NCI-H187 (cell line): ENCODE data around the gene ERMARD.

ENCODE experiments used
- DNase-seq, 2 experiments: peaks; one replicate each; lab custom pipeline; 2025; lab: John Stamatoyannopoulos, UW

The ERMARD gene

GRCh38 chr6:169802790-169803189 is 51.4 kb downstream of the ERMARD start:
- no peak for DNase-seq

DNA sequence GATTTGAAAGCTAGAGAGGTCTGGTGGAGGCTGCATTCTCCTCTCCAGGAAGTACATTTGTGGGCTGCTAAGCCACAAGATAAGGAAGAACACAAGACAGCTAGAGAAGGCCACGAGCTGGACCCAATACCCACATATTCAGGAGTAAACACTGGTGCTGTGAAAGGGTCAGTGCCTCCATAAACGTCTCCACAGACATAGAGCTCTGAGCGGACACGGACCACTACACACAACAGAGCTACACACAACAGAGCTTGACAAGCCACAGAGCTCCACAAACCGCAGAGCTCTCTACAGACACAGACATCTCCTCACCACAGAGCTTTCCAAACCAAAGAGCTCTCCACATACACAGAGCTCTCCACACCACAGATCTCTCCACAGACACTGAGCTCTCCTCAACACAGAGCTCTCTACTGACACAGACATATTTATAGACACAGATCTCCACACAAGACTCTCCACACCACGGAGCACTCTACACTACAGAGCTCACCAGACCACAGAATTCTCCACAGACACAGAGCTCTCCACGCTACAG is 51.9 kb downstream of the ERMARD start:
- DNase-seq = no peak

DNA sequence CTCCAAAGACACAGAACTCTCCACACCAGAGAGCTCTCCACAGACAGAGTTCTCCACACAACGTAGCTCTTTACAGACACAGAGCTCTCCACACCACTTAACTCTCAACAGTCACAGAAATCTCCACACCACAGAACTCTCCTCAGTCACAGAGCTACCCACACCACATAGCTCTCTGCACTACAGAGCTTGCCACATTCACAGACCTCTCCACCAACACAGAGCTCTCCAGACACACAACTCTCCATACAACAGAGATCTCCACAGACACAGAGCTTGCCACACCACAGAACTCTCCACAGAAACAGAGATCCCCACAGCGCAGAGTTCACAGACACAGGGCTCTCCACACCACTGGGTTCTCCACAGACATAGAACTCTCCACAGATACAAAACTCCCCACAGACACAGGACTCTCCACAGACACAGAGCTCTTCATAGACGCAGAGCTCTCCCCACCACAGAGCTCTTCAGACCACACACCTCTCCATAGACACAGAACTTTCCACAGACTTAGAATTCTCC is 52.5 kb downstream of the ERMARD start:
- no peak for DNase-seq

DNA sequence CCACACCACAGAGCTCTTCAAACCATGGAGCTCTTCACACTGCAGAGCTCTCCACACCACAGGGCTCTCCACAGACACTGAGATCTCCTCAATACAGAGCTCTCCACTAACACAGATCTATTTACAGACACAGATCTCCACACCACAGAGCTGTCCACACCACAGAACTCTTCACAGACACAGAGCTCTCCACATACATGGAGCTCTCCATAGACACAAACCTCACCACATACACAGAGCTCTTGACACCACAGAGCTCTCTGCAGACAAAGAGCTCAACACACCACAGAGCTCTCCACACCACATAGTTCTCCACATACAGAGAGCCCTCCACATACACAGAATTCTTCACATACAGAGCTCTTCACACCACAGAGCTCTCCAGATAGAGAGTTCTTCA is 53.0 kb downstream of the ERMARD start:
- DNase-seq = no peak

GRCh38 chr6:169805242-169805838 is 53.9 kb downstream of the ERMARD start:
- DNase-seq = no peak

GRCh38 chr6:169806701-169807100 is 55.3 kb downstream of the ERMARD start:
- DNase-seq = no peak

GRCh38 chr6:169807229-169807628 is 55.8 kb downstream of the ERMARD start:
- no peak for DNase-seq

DNA sequence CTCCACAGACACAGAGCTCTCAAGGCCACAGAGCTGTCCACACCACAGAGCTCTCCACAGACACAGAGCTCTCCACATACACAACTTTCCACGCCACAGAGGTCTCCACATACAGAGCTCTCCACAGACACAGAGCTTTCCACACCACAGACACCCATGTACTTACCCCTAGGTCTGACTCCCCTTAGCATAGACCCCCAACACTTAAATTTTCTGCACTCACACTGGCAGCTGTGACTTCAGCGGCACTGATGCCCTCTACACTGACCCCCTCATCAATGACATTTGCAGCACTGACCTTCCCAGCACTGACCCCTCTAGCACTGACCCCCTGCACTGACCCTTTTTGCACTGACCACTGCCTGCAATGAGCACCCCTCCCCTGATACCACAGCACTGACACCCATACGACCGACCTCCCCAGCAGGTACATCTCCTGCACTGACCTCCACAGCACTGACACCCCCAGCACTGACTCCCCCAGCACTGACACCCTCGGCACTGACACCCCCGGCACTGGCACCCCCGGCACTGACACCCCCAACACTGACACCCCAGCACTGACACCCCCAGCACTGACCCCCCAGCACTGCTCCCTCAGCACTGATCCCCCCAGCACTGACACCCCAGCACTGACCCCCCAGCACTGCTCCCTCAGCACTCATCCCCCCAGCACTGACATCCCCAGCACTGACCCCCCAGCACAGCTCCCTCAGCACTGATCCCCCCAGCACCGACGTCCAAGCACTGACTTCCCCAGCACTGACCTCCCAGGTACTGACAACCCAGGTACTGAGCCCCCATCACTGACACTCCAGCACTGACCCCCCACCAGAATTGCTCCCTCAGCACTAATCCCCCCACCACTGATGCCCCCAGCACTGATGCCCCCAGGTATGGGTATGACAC is 56.5 kb downstream of the ERMARD start:
- DNase-seq = no peak

DNA sequence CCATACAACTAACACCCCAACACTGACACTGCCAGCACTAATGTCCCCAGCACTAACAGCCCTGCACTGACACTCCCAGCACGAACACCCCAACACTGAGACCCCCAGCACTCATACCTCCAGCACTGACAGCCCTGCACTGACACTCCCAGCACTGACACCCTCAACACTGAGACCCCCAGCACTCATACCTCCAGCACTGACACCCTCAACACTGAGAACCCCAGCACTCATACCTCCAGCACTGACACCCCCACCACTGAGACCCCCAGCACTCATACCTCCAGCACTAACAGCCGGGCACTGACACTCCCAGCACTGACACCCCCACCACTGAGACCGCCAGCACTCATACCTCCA is 57.2 kb downstream of the ERMARD start:
- DNase-seq = no peak

DNA sequence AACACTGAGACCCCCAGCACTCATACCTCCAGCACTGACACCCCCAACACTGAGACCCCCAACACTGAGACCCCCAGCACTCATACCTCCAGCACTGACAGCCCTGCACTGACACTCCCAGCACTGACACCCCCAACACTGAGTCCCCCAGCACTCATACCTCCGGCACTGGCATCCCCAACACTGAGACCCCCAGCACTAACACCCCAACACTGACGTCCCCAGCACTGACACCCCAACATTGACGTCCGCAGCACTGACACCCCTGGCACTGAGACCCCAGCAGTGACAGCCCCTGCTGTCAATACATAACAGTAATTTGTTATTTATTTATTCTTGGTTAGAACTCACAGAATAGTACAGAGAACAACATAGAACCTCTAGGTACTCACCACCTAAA is 58.0 kb downstream of the ERMARD start:
- no peak for DNase-seq

DNA sequence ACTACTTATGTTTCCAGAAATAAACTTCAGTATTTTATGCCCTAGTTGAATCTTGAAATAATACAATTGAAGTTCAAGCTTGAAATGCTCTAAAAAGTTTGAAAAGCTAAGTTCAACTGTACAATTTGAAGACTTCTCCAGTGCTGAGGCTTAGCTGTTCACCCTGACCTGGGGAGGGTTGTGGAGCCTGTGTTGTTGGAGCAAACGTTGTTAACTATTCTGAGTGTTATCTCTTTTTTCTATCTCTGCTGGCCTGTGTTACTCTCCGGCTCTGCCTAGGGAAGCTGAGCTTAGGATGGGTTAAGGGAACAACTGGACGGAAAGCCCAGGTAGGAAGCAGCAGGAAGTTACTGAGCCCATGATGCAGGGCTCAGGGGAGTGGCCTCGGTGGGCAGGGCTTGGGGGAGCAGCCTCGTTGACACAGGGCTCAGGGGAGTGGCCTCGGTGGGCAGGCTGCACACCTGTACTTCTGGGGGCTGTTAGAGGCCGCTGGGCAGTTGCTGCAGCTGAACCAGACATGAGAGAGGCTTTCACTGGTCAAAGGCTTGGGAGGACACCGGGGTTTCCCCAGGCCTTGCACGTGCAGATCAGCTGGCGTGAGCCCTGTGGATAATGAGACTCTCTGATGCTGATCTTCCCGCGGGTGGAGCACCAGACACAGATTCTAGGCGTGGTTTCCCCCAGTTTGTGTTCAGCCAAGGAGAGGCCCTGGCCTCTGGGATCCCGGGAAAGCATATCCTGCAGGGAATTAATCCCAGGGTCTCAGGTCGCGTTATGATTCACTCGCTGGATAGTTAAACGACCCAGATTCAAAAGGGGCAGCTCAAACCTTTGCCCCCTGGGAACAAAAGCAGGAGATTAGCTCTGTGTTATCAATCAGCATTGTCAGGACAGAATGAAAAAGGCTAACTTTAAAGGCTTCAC is 58.9 kb downstream of the ERMARD start:
- no peak for DNase-seq

DNA sequence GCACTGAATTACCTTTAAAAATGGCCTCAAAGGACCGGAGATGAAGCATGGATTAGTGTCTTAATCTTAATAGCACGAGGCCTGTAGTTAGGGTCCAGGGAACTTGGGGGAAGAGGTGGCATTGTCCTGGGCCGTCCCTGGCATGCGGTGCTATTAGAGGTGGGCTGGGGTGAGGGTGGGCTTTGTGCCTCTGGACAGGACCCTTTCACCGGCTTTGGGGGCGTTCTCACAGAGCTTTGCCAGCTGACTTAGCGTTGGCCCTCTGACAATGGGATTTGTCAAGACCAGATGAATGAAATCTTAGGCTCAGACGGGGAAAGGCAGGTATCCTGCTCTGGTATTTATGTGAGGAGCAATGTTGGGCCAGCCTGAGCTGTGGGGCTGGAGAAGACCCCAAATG is 59.6 kb downstream of the ERMARD start:
- no peak for DNase-seq

DNA sequence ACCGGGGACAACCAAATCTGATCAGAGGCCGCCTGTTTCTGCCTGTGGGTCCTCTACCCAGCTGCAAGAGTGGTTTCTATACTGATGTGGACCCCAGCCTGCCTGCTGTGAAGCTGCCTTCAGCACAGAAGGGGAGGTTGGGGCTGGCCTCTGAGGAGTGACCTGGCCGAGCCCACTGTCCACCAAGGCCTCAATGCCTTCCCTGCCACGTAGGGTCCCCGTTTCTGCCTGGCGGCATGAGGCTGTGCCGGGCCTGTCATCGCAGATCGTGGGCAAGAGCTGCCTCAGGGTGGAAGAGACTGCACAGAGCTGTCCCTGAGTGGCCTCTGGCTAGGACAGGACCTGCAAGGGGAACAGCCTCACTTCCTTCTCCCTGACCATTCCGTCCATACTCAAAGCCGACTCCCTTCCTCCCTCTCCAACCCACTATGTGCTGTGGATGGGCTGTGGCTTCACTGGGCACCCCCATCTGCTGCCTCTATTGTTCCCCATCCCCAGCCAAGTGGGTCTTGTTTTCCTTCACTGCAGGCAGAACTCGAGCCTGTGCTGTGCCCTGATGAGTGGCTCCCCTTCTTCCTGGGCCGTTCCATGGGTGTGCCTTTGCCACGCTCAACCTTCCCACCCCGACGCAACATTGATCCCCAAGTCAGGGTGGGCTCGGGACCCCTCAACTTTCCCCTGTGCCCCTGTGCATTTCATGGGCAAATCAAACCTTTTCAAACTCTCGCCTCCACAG is 60.3 kb downstream of the ERMARD start:
- DNase-seq = no peak

GRCh38 chr6:169812257-169812644 is 60.8 kb downstream of the ERMARD start:
- DNase-seq = no peak

DNA sequence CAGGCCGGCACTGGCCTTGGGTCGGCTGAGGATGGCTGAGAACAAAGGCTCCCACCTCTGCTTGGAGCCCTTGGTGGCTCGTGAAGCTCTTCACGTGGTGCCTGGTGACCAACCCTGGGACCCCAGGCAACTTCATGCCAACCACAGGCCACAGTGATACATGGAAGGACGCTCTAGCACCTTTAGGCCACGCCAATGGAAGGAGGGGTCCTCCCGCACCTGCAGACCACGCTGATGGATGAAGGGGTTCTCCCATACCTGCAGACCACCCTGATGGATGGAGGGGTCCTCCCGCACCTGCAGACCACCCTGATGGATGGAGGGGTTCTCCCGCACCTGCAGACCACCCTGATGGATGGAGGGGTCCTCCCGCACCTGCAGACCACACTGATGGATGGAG is 62.5 kb downstream of the ERMARD start:
- DNase-seq = no peak

DNA sequence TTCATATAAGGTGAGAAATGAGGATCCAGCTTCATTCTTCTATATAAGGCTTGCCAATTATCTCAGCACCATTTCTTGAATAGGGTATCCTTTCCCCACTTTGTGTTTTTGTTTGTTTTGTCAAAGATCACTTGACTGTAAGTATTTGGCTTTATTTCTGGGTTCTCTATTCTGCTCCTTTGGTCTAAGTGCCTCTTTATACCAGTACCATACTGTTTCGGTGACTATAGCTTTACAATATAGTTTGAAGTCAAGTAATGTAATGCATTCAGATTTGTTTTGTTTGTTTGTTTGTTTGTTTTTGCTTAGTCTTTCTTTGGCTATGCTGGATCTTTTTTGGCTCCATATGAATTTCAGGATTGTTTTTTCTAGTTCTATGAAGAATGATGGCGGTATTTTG is 64.6 kb downstream of the ERMARD start:
- DNase-seq = no peak

DNA sequence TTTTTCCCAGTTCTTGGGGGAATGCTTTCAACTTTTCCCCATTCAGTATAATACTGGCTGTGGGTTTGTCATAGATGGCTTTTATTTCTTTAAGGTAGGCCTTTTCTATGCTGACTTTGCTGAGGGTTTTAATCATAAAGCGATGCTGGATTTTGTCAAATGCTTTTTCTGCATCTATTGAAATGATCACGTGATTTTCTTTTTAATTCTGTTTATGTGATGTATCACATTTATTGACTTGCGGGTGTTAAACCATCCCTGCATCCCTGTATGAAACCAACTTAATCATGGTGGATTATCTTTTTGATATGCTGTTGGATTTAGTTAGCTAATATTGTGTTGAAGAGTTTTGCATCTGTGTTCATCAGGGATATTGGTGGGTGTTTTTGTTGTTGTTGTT is 65.6 kb downstream of the ERMARD start:
- DNase-seq = no peak

GRCh38 chr6:169820358-169820757 is 68.9 kb downstream of the ERMARD start:
- DNase-seq = no peak

GRCh38 chr6:169824021-169824420 is 72.6 kb downstream of the ERMARD start:
- DNase-seq = no peak

DNA sequence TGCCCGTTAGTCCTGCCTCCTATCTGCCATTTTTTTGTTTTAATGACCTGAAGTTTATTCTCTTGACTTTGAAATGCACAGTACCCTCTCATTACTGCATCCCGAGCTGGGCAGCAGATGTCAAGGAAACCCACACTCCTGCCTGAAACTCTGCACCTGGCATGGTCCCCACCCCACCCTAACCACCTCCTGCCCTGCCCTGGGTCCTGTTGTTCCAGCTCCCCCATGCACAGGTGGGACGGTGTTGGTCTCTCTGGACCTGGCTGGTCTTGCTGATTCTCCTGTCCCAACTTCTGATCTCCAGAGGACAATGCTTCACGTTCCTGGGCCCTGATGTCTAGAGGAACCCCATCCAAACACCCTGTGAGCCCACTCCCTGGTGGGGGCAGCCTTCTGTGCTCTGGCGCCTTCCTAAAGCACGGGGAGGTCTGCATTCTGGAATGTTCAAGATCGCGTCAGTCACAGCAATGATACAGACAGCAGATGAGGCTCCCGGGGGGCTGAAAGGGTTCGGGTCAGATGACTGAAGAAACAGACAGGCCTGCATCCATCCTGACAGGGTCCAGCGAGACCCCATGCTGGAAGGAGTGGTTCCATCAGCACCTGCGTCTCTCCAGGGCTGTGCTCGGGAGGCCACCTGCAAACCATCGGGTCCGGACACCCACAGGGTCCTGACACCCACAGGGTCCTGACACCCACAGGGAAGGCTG is 73.6 kb downstream of the ERMARD start:
- DNase-seq = no peak
